K562 (cell line): Measurements from ENCODE around the gene GUCY1A2. TPM values are rescaled to one million over a fixed set of nuclear protein-coding genes. Genes with fewer than 3 reads are reported as not detected.

ENCODE experiments used
- ATAC-seq: fragments of 200-7000 bp; cut with Tn5 transposase; 3 replicates; pipeline ENCODE4 v1.9.1; 2020; ENCODE audit warnings: moderate library complexity
- BruUV-seq: library from RNA; stranded (reverse); fragments of 400-500 nt; replicated peaks from 2 replicates; lab custom pipeline; 2021; lab: Mats Ljungman, UMichigan
- CTCF ChIA-PET: fragments of 300-600 bp; formaldehyde crosslinking; extraction: SDS; loops from one replicate; lab custom pipeline; 2021; ENCODE audit warnings: low intra/inter-chr PET ratio; lab: Yijun Ruan, JAX
- POLR2A ChIA-PET: fragments of 300-600, 350-650 bp; sonication (Branson Sonifier 250); formaldehyde crosslinking; extraction: SDS; loops from one replicate; lab custom pipeline; 2021; ENCODE audit warnings: antibody characterized with exemption, inconsistent platforms; lab: Yijun Ruan, JAX
- DNase-seq, 4 experiments: peaks; one replicate each; pipeline versions ENCODE4 v3.0.0 to v3.0.0-alpha.2; 2011 to 2018; ENCODE audit warnings: low spot score in 3 of 4, mixed read lengths in 3 of 4; ENCODE audit errors: extremely low read depth in 1 of 4
- FAIRE-seq: peaks from 2 replicates; lab custom pipeline; 2011; peaks lifted over from hg19 to GRCh38; lab: Jason Lieb, UNC
- H2AFZ ChIP-seq: 2 replicates; pipeline ENCODE4 v1.6.0; 2011; ENCODE audit warnings: low read depth, low read length, control low read depth, inconsistent platforms
- H3K27ac ChIP-seq: fragments of 200-600 bp; 3 replicates; pipeline ENCODE4 v1.8.0; 2011; ENCODE audit warnings: low read depth, mild to moderate bottlenecking, control low read depth, inconsistent platforms, low read length, moderate library complexity, mixed read lengths; ENCODE audit errors: extremely low read depth
- H3K27me3 ChIP-seq, 2 experiments: fragments of 300-600 bp in 1 of 2; 2 replicates in 1 of 2; 3 replicates in 1 of 2; pipeline versions ENCODE4 v1.6.0 to v1.8.0; 2011; ENCODE audit warnings: inconsistent platforms in 2 of 2, low read length in 2 of 2, mild to moderate bottlenecking in 1 of 2, mixed read lengths in 1 of 2, moderate library complexity in 1 of 2; ENCODE audit not compliant: control insufficient read depth in 2 of 2, insufficient read depth in 2 of 2
- H3K36me3 ChIP-seq: fragments of 300-600 bp; 3 replicates; pipeline ENCODE4 v1.8.0; 2011; ENCODE audit warnings: mild to moderate bottlenecking, low read length, inconsistent platforms; ENCODE audit not compliant: control insufficient read depth, insufficient read depth
- H3K4me1 ChIP-seq, 2 experiments: fragments of 200-600 bp in 1 of 2; replicated peaks in 1 of 2; 2 replicates in 1 of 2; 3 replicates in 1 of 2; pipeline versions ENCODE4 v1.5.1 to v1.8.0; 2011; ENCODE audit warnings: inconsistent platforms in 2 of 2, low read length in 2 of 2, mild to moderate bottlenecking in 1 of 2, mixed read lengths in 1 of 2, moderate library complexity in 1 of 2; ENCODE audit not compliant: control insufficient read depth in 2 of 2, insufficient read depth in 2 of 2
- H3K4me2 ChIP-seq: 2 replicates; pipeline ENCODE4 v1.6.1; 2011; ENCODE audit warnings: low read length, control low read depth, inconsistent platforms, mixed read lengths; ENCODE audit not compliant: insufficient read depth
- H3K4me3 ChIP-seq: fragments of 200-600 bp; sonication (generic), shearing (Covaris generic); 2 replicates; pipeline ENCODE4 v1.5.1; 2016; ENCODE audit warnings: control low read depth, inconsistent platforms
- H3K79me2 ChIP-seq: fragments of 200-600 bp; 3 replicates; pipeline ENCODE4 v1.8.0; 2011; ENCODE audit warnings: low read length, inconsistent platforms; ENCODE audit not compliant: control insufficient read depth, insufficient read depth
- H3K9ac ChIP-seq, 2 experiments: 2 replicates each; pipeline versions ENCODE4 v1.6.0 to v1.6.1; 2011; ENCODE audit warnings: low read depth in 2 of 2, low read length in 2 of 2, control low read depth in 1 of 2, inconsistent platforms in 1 of 2, mild to moderate bottlenecking in 1 of 2, mixed read lengths in 1 of 2; ENCODE audit not compliant: insufficient read depth in 1 of 2
- H3K9me1 ChIP-seq: one replicate; pipeline ENCODE4 v1.6.0; 2011; ENCODE audit warnings: inconsistent platforms, mild to moderate bottlenecking, low read length, moderate library complexity; ENCODE audit not compliant: control insufficient read depth, insufficient read depth
- H3K9me3 ChIP-seq: replicated peaks from 2 replicates; pipeline ENCODE4 v1.5.1; 2011; ENCODE audit warnings: low read depth, low read length, inconsistent platforms; ENCODE audit not compliant: control insufficient read depth, insufficient read depth
- H4K20me1 ChIP-seq: replicated peaks from 2 replicates; pipeline ENCODE4 v1.6.1; 2011; ENCODE audit warnings: low read length, inconsistent platforms, mixed read lengths; ENCODE audit not compliant: control insufficient read depth, insufficient read depth
- MEF2D ChIP-seq: conservative IDR thresholded peaks from 2 replicates; pipeline ENCODE4 v1.6.1; 2016; ENCODE audit warnings: low read depth, missing genetic modification characterization, missing compliant biosample characterization
- NFE2L1 ChIP-seq: fragments of 450-650 bp; IDR thresholded peaks from 2 replicates; pipeline ENCODE4 v1.6.1; 2016; ENCODE audit warnings: missing genetic modification characterization, low read depth, mild to moderate bottlenecking, missing compliant biosample characterization, moderate library complexity, borderline replicate concordance
- NFIC ChIP-seq: fragments of 450-650 bp; IDR thresholded peaks from 2 replicates; pipeline ENCODE4 v1.6.1; 2017; ENCODE audit warnings: mild to moderate bottlenecking, inconsistent platforms
- SRF ChIP-seq, 2 experiments: fragments of 250-450, 450-650 bp in 1 of 2; sonication (Bioruptor Pico) in 1 of 2; sonication (generic) in 1 of 2; formaldehyde crosslinking; IDR thresholded peaks; 2 replicates each; pipeline versions ENCODE4 v1.5.0 to v1.5.1; 2020 to 2022; ENCODE audit warnings: mild to moderate bottlenecking in 1 of 2, missing genetic modification reagents in 1 of 2
- TAL1 ChIP-seq: fragments of 450-650 bp; IDR thresholded peaks from 2 replicates; pipeline ENCODE4 v1.6.1; 2016; ENCODE audit warnings: mild to moderate bottlenecking
- U2AF1 ChIP-seq: fragments of 200-400 bp; formaldehyde crosslinking; optimal IDR thresholded peaks from 2 replicates; pipeline ENCODE3; 2017; ENCODE audit warnings: mild to moderate bottlenecking, low read depth, low read length, moderate library complexity
- ZC3H11A ChIP-seq: IDR thresholded peaks from 2 replicates; pipeline ENCODE4 v1.6.1; 2012; ENCODE audit warnings: low read depth, low read length, improper control_type of control experiment
- ZNF408 ChIP-seq: fragments of 250-450 bp; sonication (Bioruptor Pico); IDR thresholded peaks from 2 replicates; pipeline ENCODE4 v1.4.0; 2020; ENCODE audit warnings: low read depth, mild to moderate bottlenecking, moderate library complexity
- ZNF75A ChIP-seq: fragments of 450-650 bp; formaldehyde crosslinking; IDR thresholded peaks from 2 replicates; pipeline ENCODE4 v1.4.0; 2020; ENCODE audit warnings: mild to moderate bottlenecking
- ZNF76 ChIP-seq: fragments of 250-450 bp; sonication (Bioruptor Pico); IDR thresholded peaks from 2 replicates; pipeline ENCODE4 v1.4.0; 2020; ENCODE audit warnings: mild to moderate bottlenecking, moderate library complexity, borderline replicate concordance
- WGBS: fragments of 100-300 bp; shearing (Covaris generic); methylation state at CpG from one replicate; pipeline ENCODE4 v1.1.6; 2016; ENCODE audit warnings: low coverage, mixed read lengths; ENCODE audit not compliant: insufficient coverage; ENCODE audit errors: missing lambda C conversion rate; 5-methylcytosine and 5-hydroxymethylcytosine counted together
- in situ Hi-C: fragments of 300-500 bp; cut with MboI; formaldehyde crosslinking; loops from 4 replicates; pipeline ENCODE4 v1.15.0; 2018; ENCODE audit warnings: inconsistent platforms, mixed read lengths
- intact Hi-C: fragments of 100-400 bp; cut with micrococcal nuclease; formaldehyde crosslinking; loops from 2 replicates; pipeline ENCODE4 v1.14.2; 2022
- polyA plus RNA-seq, 8 experiments: library from polyadenylated mRNA; depleted of rRNA in 4 of 8; stranded (reverse) in 5 of 8; unstranded in 3 of 8; fragments of >200 nt; fragmentation: Nextera tagmentation in 2 of 8; fragmentation: Illumina TruSeq in 1 of 8; extraction: Ambion mirVana in 2 of 8; extraction: Trizol in 1 of 8; gene quantifications; 2 replicates each; pipeline versions ENCODE4 v1.2.1 to v1.2.3, GENCODE V29; 2011 to 2014; ENCODE audit warnings: inconsistent platforms in 1 of 8, missing spikeins in 1 of 8
- total RNA-seq, 7 experiments: library from RNA; depleted of rRNA in 6 of 7; stranded (reverse); fragments of >200 nt in 6 of 7; fragmentation: Illumina TruSeq in 2 of 7; extraction: Trizol in 2 of 7; gene quantifications; 2 replicates each; pipeline versions ENCODE4 v1.2.1 to v1.2.3, GENCODE V29; 2011 to 2021; ENCODE audit warnings: low replicate concordance in 1 of 7
- TF ChIP-seq, protein P1 (sequence below): fragments of 450-650 bp; formaldehyde crosslinking; IDR thresholded peaks from 2 replicates; pipeline ENCODE4 v1.4.0; 2022; ENCODE audit warnings: missing genetic modification characterization
- TF ChIP-seq, protein P2 (sequence below), 2 experiments: fragments of 450-650 bp; IDR thresholded peaks; 2 replicates each; pipeline ENCODE4 v1.6.1; 2016

GUCY1A2 gene
- total and polyA plus RNA-seq, 9 of the 15 experiments (the other 6 are each of a cell fraction or from before 2014, with no cell fraction given) = under 0.01 to 0.04 TPM; not detected in 7

- Histone ChIP-seq H3K4me1 (no peaks in the 10 kb centered on the region), H3K9ac (no peak overlapping the region), H3K27ac (no peak overlapping the region), H3K79me2 (no peaks in the 10 kb centered on the region), H3K4me2 (no peak overlapping the region), H3K36me3 (no peaks in the 10 kb centered on the region), H4K20me1 (no peaks in the 10 kb centered on the region), H3K9me1 (no peaks in the 10 kb centered on the region), H3K9me3 (peaks cover 2% of the 10 kb centered on the region; the same call in 1 of the 2 replicates), H3K27me3 (no peaks in the 10 kb centered on the region), H2AFZ (no peak overlapping the region), H3K4me3 (no peak overlapping the region)
- POLR2A ChIA-PET = no interaction called here
- FAIRE-seq = no peak
- TF ChIP-seq ZNF76 (CRISPR knock-in tag) = no peak
- TF ChIP-seq ZC3H11A = no peak
- TF ChIP-seq ZNF408 (CRISPR knock-in tag) = no peak
- TF ChIP-seq U2AF1 = no peak
- TF ChIP-seq NFE2L1 (tag) = no peak
- TF ChIP-seq ZNF75A (CRISPR knock-in tag) = no peak
- TF ChIP-seq SRF (CRISPR knock-in tag; IDR thresholded peaks at IDR 0.05) = no peak
- no peak for TF ChIP-seq MEF2D (tag)
- no peak for TF ChIP-seq TAL1
- TF ChIP-seq, protein P1, sequence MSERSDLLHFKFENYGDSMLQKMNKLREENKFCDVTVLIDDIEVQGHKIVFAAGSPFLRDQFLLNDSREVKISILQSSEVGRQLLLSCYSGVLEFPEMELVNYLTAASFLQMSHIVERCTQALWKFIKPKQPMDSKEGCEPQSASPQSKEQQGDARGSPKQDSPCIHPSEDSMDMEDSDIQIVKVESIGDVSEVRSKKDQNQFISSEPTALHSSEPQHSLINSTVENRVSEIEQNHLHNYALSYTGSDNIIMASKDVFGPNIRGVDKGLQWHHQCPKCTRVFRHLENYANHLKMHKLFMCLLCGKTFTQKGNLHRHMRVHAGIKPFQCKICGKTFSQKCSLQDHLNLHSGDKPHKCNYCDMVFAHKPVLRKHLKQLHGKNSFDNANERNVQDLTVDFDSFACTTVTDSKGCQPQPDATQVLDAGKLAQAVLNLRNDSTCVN (CRISPR knock-in tag) = no peak
- TF ChIP-seq NFIC = no peak
- TF ChIP-seq, protein P2, sequence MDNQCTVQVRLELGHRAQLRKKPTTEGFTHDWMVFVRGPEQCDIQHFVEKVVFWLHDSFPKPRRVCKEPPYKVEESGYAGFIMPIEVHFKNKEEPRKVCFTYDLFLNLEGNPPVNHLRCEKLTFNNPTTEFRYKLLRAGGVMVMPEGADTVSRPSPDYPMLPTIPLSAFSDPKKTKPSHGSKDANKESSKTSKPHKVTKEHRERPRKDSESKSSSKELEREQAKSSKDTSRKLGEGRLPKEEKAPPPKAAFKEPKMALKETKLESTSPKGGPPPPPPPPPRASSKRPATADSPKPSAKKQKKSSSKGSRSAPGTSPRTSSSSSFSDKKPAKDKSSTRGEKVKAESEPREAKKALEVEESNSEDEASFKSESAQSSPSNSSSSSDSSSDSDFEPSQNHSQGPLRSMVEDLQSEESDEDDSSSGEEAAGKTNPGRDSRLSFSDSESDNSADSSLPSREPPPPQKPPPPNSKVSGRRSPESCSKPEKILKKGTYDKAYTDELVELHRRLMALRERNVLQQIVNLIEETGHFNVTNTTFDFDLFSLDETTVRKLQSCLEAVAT (IDR thresholded peaks at IDR 0.05) = no peak
- no peak for DNase-seq
- BruUV-seq = no TSS peak
- 0% methylated on average over 1 of the region's 1 CpG for WGBS
- intact Hi-C loops (no loop called here), in situ Hi-C loops (no loop called here)
- CTCF ChIA-PET = no interaction called here
- no peak for ATAC-seq
These were observed 375.9 kb downstream of the GUCY1A2 start for GRCh38 chr11:106642331-106642730.
